EH (cell line): ENCODE measurements around the gene FAM98A.

Source experiments
- DNase-seq: peaks from one replicate; pipeline ENCODE4 v3.0.0-alpha.2; 2015; ENCODE audit warnings: low read depth

The FAM98A gene

GRCh38 chr2:33599175-33599942 is at the start of gene FAM98A:
Gene FAM98A, minus strand, starts transcription at chr2:33599299. Its CDS starts 78 bp downstream, at chr2:33599221.
- DNase-seq, result peak; percentile 100

GRCh38 chr2:33645861-33646260 is 46.8 kb upstream of the FAM98A start:
- peak; percentile 48 for DNase-seq

- DNase-seq, result no peak
Measured at GRCh38 chr2:33644215-33644614, 45.1 kb upstream of the FAM98A start.

- no peak for DNase-seq
Measured at GRCh38 chr2:33636001-33636400, 36.9 kb upstream of the FAM98A start.

GRCh38 chr2:33634261-33634910 is 35.3 kb upstream of the FAM98A start:
- no peak for DNase-seq

GRCh38 chr2:33633315-33633714 is 34.2 kb upstream of the FAM98A start:
- no peak for DNase-seq

GRCh38 chr2:33632831-33633230 is 33.7 kb upstream of the FAM98A start:
- no peak for DNase-seq

- no peak for DNase-seq
Measured at GRCh38 chr2:33628031-33628827, 29.1 kb upstream of the FAM98A start.

GRCh38 chr2:33619028-33619427 is 19.9 kb upstream of the FAM98A start:
- DNase-seq, result no peak

GRCh38 chr2:33617989-33618388 is 18.9 kb upstream of the FAM98A start:
- no peak for DNase-seq

- no peak for DNase-seq
Measured at GRCh38 chr2:33617401-33617800, 18.3 kb upstream of the FAM98A start.

- DNase-seq, result peak; percentile 15
Measured at GRCh38 chr2:33616873-33617272, 17.8 kb upstream of the FAM98A start.

GRCh38 chr2:33614190-33614589 is 15.1 kb upstream of the FAM98A start:
- no peak for DNase-seq

GRCh38 chr2:33607905-33608304 is 8.8 kb upstream of the FAM98A start:
- DNase-seq, result no peak

- DNase-seq, result no peak
Measured at GRCh38 chr2:33607251-33607721, 8.2 kb upstream of the FAM98A start.

GRCh38 chr2:33606622-33607021 is 7.5 kb upstream of the FAM98A start:
- no peak for DNase-seq

- peak; percentile 32 for DNase-seq
Measured at GRCh38 chr2:33606100-33606499, 7.0 kb upstream of the FAM98A start.

GRCh38 chr2:33605056-33605455 is 6.0 kb upstream of the FAM98A start:
- DNase-seq, result no peak

- no peak for DNase-seq
Measured at GRCh38 chr2:33603416-33603815, 4.3 kb upstream of the FAM98A start.

- peak; percentile 72 for DNase-seq
Measured at GRCh38 chr2:33602201-33602830, 3.2 kb upstream of the FAM98A start.

- no peak for DNase-seq
Measured at GRCh38 chr2:33599943-33600192, 769 bp upstream of the FAM98A start.

GRCh38 chr2:33598561-33599174 is 431 bp downstream of the FAM98A start:
- DNase-seq, result peak; percentile 71
